DLD1 (cell line): ENCODE data around the gene PLA2G6.

Experiments used
- in situ Hi-C: cut with HindIII; loops from 2 replicates; pipeline ENCODE4 v1.10.0; 2017; ENCODE audit warnings: low sequenced_read_pairs

PLA2G6 gene

GRCh38 chr22:38114484-38115398 is 66.9 kb downstream of the PLA2G6 start:
- in situ Hi-C loops, result no loop called here

GRCh38 chr22:38112381-38112780 is 69.2 kb downstream of the PLA2G6 start:
- in situ Hi-C loops, result no loop called here

- in situ Hi-C loops, result no loop called here
Measured at GRCh38 chr22:38111925-38112355, 69.7 kb downstream of the PLA2G6 start.

- in situ Hi-C loops, result no loop called here
Measured at GRCh38 chr22:38110863-38111852, 70.5 kb downstream of the PLA2G6 start.

GRCh38 chr22:38110008-38110862 is 71.4 kb downstream of the PLA2G6 start, which contains the start of gene BAIAP2L2:
Gene BAIAP2L2 (minus strand): TSS chr22:38110684. CDS start chr22:38110525, 159 bp downstream.
- in situ Hi-C loops, result no loop called here

- in situ Hi-C loops, result no loop called here
Measured at GRCh38 chr22:38109371-38110001, 72.1 kb downstream of the PLA2G6 start.

GRCh38 chr22:38108561-38109319 is 72.9 kb downstream of the PLA2G6 start:
- in situ Hi-C loops, result no loop called here

- in situ Hi-C loops, result no loop called here
Measured at GRCh38 chr22:38107692-38108515, 73.7 kb downstream of the PLA2G6 start.

- in situ Hi-C loops, result no loop called here
Measured at GRCh38 chr22:38106814-38107578, 74.6 kb downstream of the PLA2G6 start.

GRCh38 chr22:38104084-38104483 is 77.5 kb downstream of the PLA2G6 start:
- in situ Hi-C loops, result no loop called here

DNA sequence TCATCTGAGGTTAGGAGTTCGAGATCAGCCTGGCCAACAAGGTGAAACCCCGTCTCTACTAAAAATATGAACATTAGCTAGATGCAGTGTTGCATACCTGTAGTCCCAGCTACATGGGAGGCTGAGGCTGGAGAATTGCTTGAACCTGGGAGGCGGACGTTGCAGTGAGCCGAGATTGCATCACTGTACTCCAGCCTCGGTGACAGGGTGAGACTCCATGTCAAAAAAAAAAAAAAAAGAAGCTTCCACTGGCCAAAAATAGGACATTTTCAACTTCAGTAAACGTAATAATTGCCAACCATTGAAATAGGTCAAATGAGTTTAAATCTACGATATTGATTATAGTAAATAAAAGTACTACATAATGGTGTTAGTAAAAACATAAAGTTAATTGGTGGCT is 78.0 kb downstream of the PLA2G6 start:
- in situ Hi-C loops, result no loop called here

DNA sequence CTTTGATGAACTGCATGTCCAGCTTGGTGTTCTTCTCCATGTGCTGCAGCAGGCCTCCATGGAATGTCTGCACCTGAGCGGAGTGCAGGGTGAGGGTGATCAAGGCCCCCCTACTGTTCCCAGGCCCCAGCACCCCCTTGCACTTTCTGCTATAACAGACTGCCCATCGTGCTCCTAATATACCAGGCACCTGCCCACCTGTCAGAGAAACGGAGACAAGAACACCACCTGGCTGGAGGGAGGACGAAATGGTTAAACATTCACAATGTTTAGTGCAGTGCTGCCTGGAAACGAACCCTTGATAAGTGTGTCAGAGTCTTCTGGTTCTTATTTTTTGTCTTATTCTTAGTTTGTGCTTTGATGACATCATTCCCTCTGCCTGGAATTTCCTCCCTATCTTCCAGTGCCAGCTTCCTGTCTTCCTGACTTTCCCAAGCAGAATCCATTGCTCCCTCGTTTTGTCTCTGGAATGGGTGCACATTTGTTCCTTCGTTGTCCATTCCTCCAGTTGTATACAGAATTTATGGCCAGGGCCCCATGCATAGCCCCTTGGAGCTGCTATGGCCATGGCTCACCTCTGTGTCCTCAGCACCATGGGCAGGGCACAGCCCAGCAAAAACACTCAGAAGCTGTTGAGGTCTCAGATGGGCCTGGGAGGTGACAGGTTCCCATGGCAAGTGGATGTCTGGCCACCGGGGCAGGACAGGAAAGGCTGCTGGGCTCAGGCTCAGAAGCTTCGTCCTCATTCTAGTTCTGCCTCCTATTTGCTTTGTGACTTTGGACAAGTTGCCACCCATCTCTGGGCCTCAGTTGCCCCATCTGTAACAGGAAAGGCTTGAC is 83.0 kb downstream of the PLA2G6 start:
- in situ Hi-C loops, result no loop called here

DNA sequence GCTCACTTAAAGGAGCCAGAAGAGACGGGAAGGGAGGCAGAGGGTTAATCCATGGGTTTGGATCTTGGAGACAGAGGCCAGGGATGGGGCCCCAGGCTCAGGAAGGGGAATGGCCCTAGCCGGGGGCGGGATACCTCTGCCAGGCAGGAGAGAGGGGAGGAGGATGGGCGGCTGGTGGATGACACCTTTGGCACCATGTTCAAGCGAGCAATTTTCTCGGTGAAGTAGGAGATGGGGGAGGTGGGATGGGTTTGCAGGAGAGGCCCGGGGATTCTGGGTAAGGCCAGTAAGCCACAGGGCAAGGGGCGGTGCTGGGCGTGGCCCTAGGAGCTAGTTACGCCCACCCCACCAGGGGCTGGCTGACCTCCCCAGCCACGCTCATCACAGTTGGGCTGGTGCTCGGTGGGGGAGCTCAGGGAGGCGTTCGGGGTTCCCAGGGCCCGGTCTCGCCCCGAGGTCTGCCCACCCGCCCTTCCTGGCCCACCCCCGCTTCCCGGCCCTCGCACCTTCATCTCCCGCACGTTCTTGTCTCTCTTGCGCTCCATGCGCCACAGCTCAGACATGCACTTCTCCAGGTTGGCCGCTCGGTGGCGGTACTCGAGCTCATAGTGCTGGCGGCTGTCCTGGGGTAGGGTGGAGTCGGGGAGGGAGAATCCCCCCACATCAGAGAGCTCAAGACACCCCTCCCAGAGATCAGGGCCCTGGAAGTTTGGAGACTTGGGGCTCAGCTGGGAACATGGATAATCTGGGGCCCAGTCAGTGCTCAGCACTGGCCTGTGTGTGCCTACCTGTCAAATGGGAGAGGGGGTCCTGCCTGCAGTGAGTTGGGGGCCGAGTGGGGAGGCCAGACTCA is 83.8 kb downstream of the PLA2G6 start:
- in situ Hi-C loops, result no loop called here

DNA sequence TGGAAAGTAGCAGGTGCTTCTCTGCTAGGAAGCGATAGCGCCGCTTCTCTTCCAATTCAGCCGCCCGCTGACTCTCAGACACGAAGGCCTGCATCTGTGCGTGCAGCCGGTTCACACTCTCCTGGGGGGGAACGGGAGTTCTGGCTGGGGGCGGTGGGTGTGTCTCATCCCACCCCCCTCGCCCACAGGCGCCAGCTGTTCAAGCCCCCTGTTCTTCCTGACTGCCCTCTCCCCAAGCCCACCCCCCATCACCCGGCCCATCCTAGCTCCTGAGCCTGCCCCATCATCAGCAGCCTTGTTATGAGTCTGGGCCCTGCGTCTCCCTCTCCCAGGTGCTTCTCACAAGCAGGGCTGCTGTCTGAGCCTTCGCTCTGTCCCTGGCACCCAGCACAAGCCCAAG is 84.6 kb downstream of the PLA2G6 start:
- in situ Hi-C loops, result no loop called here

- in situ Hi-C loops, result no loop called here
Measured at GRCh38 chr22:38089474-38089851, 92.2 kb downstream of the PLA2G6 start.
